Measurements from ENCODE around the gene ROR2.

GRCh38 chr9:91951944-91952520 is 2.0 kb upstream of the ROR2 start:
- TF ChIP-seq CTCF (conservative IDR thresholded peaks at IDR 0.05; ENCODE audit: low read depth, low read length) (no peak), EZH2 (IDR thresholded peaks at IDR 0.05; ENCODE audit: low read length, unreplicated experiment) (no peak), EZH2phosphoT487 (IDR thresholded peaks at IDR 0.05; ENCODE audit: borderline replicate concordance, low read length) (no peak)

All from PC-3 (cell line).